HepG2 (cell line): ENCODE measurements around the gene KNG1. TPM values are rescaled to one million over a fixed set of nuclear protein-coding genes. Genes with fewer than 3 reads are reported as not detected.
"Not testable (repeated sequence)": the region's sequence is repeated elsewhere in the genome, so short reads cannot be mapped to it uniquely, and the experiment has no call there.

ENCODE experiments used
- ATAC-seq: fragments of 200-7000 bp; cut with Tn5 transposase; 3 replicates; pipeline ENCODE4 v1.9.1; 2020; ENCODE audit warnings: mild to moderate bottlenecking, moderate library complexity
- BruUV-seq: library from RNA; stranded (reverse); fragments of 400-500 nt; replicated peaks from 2 replicates; lab custom pipeline; 2021; lab: Mats Ljungman, UMichigan
- CTCF ChIA-PET: fragments of 300-600 bp; formaldehyde crosslinking; extraction: SDS; loops from one replicate; lab custom pipeline; 2021; ENCODE audit warnings: low total read pairs, inconsistent platforms, low intra/inter-chr PET ratio; lab: Yijun Ruan, JAX
- POLR2A ChIA-PET: fragments of 350-600 bp; sonication (Branson Sonifier 250); formaldehyde crosslinking; loops from one replicate; lab custom pipeline; 2020; ENCODE audit warnings: antibody characterized with exemption, inconsistent platforms; lab: Yijun Ruan, JAX
- DNase-seq: peaks from one replicate; pipeline ENCODE4 v3.0.0-alpha.2; 2015; ENCODE audit warnings: low spot score
- FAIRE-seq: peaks from 3 replicates; lab custom pipeline; 2011; peaks lifted over from hg19 to GRCh38; lab: Jason Lieb, UNC
- H2AFZ ChIP-seq: one replicate; pipeline ENCODE4 v1.6.1; 2011; ENCODE audit warnings: low read length, inconsistent platforms
- H3K27ac ChIP-seq: fragments of 300-600 bp; 3 replicates; pipeline ENCODE4 v1.8.0; 2011; ENCODE audit warnings: mixed run types, mild to moderate bottlenecking, mixed read lengths, low read length, inconsistent platforms; ENCODE audit not compliant: insufficient read depth; ENCODE audit errors: extremely low read length
- H3K27me3 ChIP-seq, 2 experiments: fragments of 200-600 bp in 1 of 2; 2 replicates in 1 of 2; 3 replicates in 1 of 2; pipeline versions ENCODE4 v1.6.0 to v1.8.0; 2011; ENCODE audit warnings: low read length in 2 of 2, mild to moderate bottlenecking in 2 of 2, moderate library complexity in 2 of 2, inconsistent platforms in 1 of 2; ENCODE audit not compliant: insufficient read depth in 2 of 2, control insufficient read depth in 1 of 2
- H3K36me3 ChIP-seq, 2 experiments: fragments of 200-600 bp in 1 of 2; replicated peaks in 1 of 2; 2 replicates in 1 of 2; 3 replicates in 1 of 2; pipeline versions ENCODE4 v1.5.1 to v1.8.0; 2011; ENCODE audit warnings: low read length in 2 of 2, inconsistent platforms in 1 of 2; ENCODE audit not compliant: insufficient read depth in 2 of 2, control insufficient read depth in 1 of 2
- H3K4me1 ChIP-seq: 2 replicates; pipeline ENCODE4 v1.5.1; 2012; ENCODE audit warnings: low read length, inconsistent platforms; ENCODE audit not compliant: insufficient read depth
- H3K4me2 ChIP-seq: 2 replicates; pipeline ENCODE4 v1.6.0; 2011; ENCODE audit warnings: low read depth, low read length, inconsistent platforms
- H3K4me3 ChIP-seq, 3 experiments: fragments of 200-600 bp in 1 of 3; sonication (generic), shearing (Covaris generic) in 1 of 3; replicated peaks in 1 of 3; 2 replicates each; pipeline ENCODE4 v1.5.1; 2011 to 2016; ENCODE audit warnings: low read length in 3 of 3, inconsistent platforms in 2 of 3, low read depth in 2 of 3, mild to moderate bottlenecking in 2 of 3, control low read depth in 1 of 3, mixed read lengths in 1 of 3; ENCODE audit not compliant: insufficient read depth in 1 of 3
- H3K79me2 ChIP-seq: one replicate; pipeline ENCODE4 v1.6.1; 2011; ENCODE audit warnings: low read length, inconsistent platforms; ENCODE audit not compliant: insufficient read depth
- H3K9ac ChIP-seq: 2 replicates; pipeline ENCODE4 v1.6.0; 2011; ENCODE audit warnings: mild to moderate bottlenecking, low read depth, low read length, inconsistent platforms; ENCODE audit not compliant: insufficient read depth
- H3K9me3 ChIP-seq: 2 replicates; pipeline ENCODE4 v1.5.1; 2012; ENCODE audit warnings: mild to moderate bottlenecking, low read length
- H4K20me1 ChIP-seq: 2 replicates; pipeline ENCODE4 v1.6.0; 2011; ENCODE audit warnings: inconsistent platforms, mild to moderate bottlenecking, low read length, moderate library complexity; ENCODE audit not compliant: insufficient read depth
- HIVEP1 ChIP-seq: sonication (generic); formaldehyde crosslinking; IDR thresholded peaks from 2 replicates; pipeline ENCODE4 v1.4.0; 2020; ENCODE audit warnings: mild to moderate bottlenecking, missing genetic modification reagents
- HNRNPH1 ChIP-seq: fragments of 200-400 bp; formaldehyde crosslinking; optimal IDR thresholded peaks from 2 replicates; pipeline ENCODE3; 2017; ENCODE audit warnings: mild to moderate bottlenecking, low read depth, low read length
- MBNL3 ChIP-seq: fragments of 250-450 bp; sonication (Bioruptor Pico); conservative IDR thresholded peaks from 2 replicates; pipeline ENCODE4 v1.8.0; 2022; ENCODE audit warnings: mild to moderate bottlenecking, inconsistent platforms
- MED1 ChIP-seq: sonication (generic); formaldehyde crosslinking; IDR thresholded peaks from 2 replicates; pipeline ENCODE4 v1.4.0; 2020; ENCODE audit warnings: missing genetic modification reagents
- PTBP1 ChIP-seq: fragments of 200-400 bp; formaldehyde crosslinking; IDR thresholded peaks from 2 replicates; pipeline ENCODE4 v1.6.1; 2018; ENCODE audit warnings: low read length, low read depth; ENCODE audit not compliant: poor library complexity, severe bottlenecking
- TGIF2 ChIP-seq: IDR thresholded peaks from 2 replicates; pipeline ENCODE4 v1.6.1; 2016; ENCODE audit warnings: control low read depth, missing compliant biosample characterization
- ZFAT ChIP-seq: sonication (generic); formaldehyde crosslinking; conservative IDR thresholded peaks from 2 replicates; pipeline ENCODE4 v1.8.1; 2023; ENCODE audit warnings: missing genetic modification reagents, inconsistent platforms
- ZNF724P ChIP-seq: sonication (generic); formaldehyde crosslinking; IDR thresholded peaks from 2 replicates; pipeline ENCODE4 v1.8.0; 2022; ENCODE audit warnings: missing genetic modification reagents, borderline replicate concordance
- WGBS: methylation state at CpG from one replicate; pipeline ENCODE4 v1.1.6; 2017; ENCODE audit warnings: low lambda C conversion rate; 5-methylcytosine and 5-hydroxymethylcytosine counted together
- in situ Hi-C: cut with HindIII; loops from 2 replicates; pipeline ENCODE4 v1.10.0; 2017; ENCODE audit warnings: low pct_unique_long_range_greater_than_20kb; ENCODE audit not compliant: extremely low pct_ligation_motif_present
- intact Hi-C: fragments of 100-400 bp; cut with micrococcal nuclease; formaldehyde crosslinking; loops from one replicate; pipeline ENCODE4 v1.10.0; 2022; ENCODE audit not compliant: unreplicated experiment
- polyA plus RNA-seq, 8 experiments: library from polyadenylated mRNA; depleted of rRNA in 3 of 8; stranded (reverse) in 7 of 8; unstranded in 1 of 8; fragments of >200 nt; fragmentation: Illumina TruSeq in 4 of 8; extraction: Trizol in 4 of 8; gene quantifications; 2 replicates each; pipeline versions ENCODE4 v1.2.1 to v1.2.3, GENCODE V29; 2011 to 2016; ENCODE audit warnings: low read depth in 4 of 8, missing spikeins in 1 of 8, mixed read lengths in 1 of 8; ENCODE audit not compliant: insufficient read depth in 1 of 8
- total RNA-seq, 5 experiments: library from RNA; depleted of rRNA; stranded (reverse); fragments of >200 nt; fragmentation: Illumina TruSeq; extraction: Trizol; gene quantifications; 2 replicates each; pipeline ENCODE4 v1.2.3, GENCODE V29; 2016; ENCODE audit warnings: low read depth in 1 of 5

Gene KNG1
- total and polyA plus RNA-seq, 2 of the 13 experiments (the other 11 are each of a cell fraction or from before 2014, with no cell fraction given): 6.5 to 7.0 TPM

GRCh38 chr3:186683979-186684378, 33.2 kb upstream of the KNG1 start:
- POLR2A ChIA-PET: interaction anchor here (1.9 kb wide), 1 partner anchor 67 kb away, joined by 5 read pairs; no protein-coding TSS in a partner anchor
- H3K4me2 ChIP-seq: no peak overlapping the region
- DNase-seq (no peak), ATAC-seq (no peak), FAIRE-seq (no peak)
- no TSS peak for BruUV-seq
- intact Hi-C loops: no loop called here
- H4K20me1 ChIP-seq: no peaks in the 10 kb centered on the region
- H3K27me3 ChIP-seq: no peaks in the 10 kb centered on the region; a peak in 1 of 5 replicates
- TF ChIP-seq MED1 (no peak), ZFAT (CRISPR knock-in tag) (no peak), PTBP1 (no peak), HIVEP1 (no peak), MBNL3 (no peak), TGIF2 (CRISPR knock-in tag) (no peak), ZNF724P (CRISPR knock-in tag) (no peak), HNRNPH1 (no peak)
- no peaks in the 10 kb centered on the region for H3K9me3 ChIP-seq
- H3K36me3 ChIP-seq: no peaks in the 10 kb centered on the region
- no peak overlapping the region for H3K27ac ChIP-seq
- CTCF ChIA-PET: no interaction called here
- H3K4me1 ChIP-seq: peaks cover 29% of the 10 kb centered on the region
- 56% methylated on average over 3 of the region's 3 CpGs for WGBS
- H3K9ac ChIP-seq: no peak overlapping the region
- no peaks in the 10 kb centered on the region for H3K79me2 ChIP-seq
- no peak overlapping the region for H3K4me3 ChIP-seq
- in situ Hi-C loops: no loop called here
- H2AFZ ChIP-seq: no peak overlapping the region

- FAIRE-seq, H3K79me2 ChIP-seq, H4K20me1 ChIP-seq, H3K27me3 ChIP-seq, CTCF ChIA-PET, POLR2A ChIA-PET, H2AFZ ChIP-seq, in situ Hi-C loops, H3K4me3 ChIP-seq, H3K9me3 ChIP-seq, H3K27ac ChIP-seq, DNase-seq, H3K4me2 ChIP-seq, H3K9ac ChIP-seq, ATAC-seq, H3K36me3 ChIP-seq, BruUV-seq, intact Hi-C loops: not testable (repeated sequence)
- H3K4me1 ChIP-seq: peaks cover 29% of the 10 kb centered on the region
- WGBS: 66% methylated on average over 2 of the region's 2 CpGs
These were observed 30.7 kb upstream of the KNG1 start for GRCh38 chr3:186686475-186686874.
